ENCODE measurements around the gene FDX2.

DNA sequence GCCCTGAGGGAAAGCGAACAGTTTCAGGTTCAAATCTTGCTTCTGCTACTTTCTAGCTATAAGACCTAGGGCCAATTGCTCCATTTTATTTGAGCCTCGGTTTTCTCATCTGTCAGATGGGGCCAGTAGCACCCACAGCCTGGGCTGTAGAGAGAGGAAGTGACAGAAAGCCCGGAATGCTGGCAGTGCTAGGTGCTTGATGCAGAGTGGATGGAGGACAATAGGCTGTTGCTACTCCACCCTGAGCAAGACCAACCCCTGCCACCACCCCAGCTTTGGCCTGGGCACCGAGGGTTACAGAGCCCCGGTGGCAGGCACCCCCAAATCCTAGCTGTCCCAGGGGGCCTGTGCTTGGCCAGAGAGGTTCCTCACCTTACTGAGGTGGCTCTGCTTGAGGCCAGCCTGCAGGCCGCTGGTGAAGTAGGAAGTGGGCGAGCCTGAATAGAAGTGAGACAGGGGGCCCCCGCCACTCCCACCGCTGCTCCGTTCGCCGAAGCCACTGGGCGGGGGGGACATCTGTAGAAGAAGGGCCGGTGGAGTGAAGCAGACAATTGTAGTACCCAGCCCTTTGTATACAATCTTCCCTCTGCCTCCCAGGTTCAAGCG lies 2.1 kb upstream of the FDX2 start:
- TF ChIP-seq CTCF (conservative IDR thresholded peaks at IDR 0.05; ENCODE audit: low read depth, low read length): no peak
- TF ChIP-seq EZH2phosphoT487 (IDR thresholded peaks at IDR 0.05; ENCODE audit: borderline replicate concordance, low read length): no peak
